ENCODE data around the gene GLS. TPM values are rescaled to one million over a fixed set of nuclear protein-coding genes. Genes with fewer than 3 reads are reported as not detected.

The GLS gene
- total and polyA plus RNA-seq, 2 donors (not counting 3 experiments of a cell fraction or from before 2014, with no cell fraction given), result 49.0 to 183 TPM

DNA sequence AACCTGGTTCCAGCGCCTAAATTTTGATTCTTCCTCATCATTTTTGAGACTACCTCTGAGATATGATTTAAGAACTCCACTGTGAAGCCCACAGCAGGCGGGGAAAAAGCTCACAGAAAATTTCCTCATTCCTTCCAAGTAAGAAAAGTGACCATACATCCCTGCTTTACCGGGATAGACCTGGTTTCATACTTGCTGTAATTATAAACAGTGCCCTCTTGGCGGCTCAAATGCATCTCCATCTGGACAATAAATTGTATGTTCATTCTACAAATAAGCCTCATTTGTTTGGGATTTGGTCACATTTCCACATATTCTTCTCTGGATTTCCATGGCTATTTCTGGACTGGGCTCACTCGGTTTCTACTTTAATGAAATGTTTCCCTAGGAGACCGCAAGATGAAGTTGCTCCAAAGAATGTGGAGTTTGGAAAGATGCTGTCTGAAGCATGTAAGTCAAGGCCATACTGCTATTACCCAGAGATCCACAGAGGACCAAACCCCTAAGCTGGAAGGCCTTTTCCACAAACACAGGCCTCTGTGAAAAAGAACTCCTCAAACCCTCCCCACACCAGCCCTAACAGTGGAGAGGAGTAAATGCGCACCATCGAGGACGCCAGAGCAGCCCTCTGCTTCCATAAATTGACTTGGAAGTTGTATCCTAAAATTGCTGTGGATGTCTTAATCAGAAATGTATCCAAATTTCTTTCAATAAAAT lies 119.5 kb downstream of the GLS start:
- FAIRE-seq (no peak), DNase-seq (ENCODE audit: low read depth, low spot score) (no peak)
- H3K4me2 ChIP-seq (ENCODE audit: insufficient read depth, low read length), result no peak overlapping the region
- H3K79me2 ChIP-seq (ENCODE audit: control insufficient read depth, insufficient read depth, low read length), result no peaks in the 10 kb centered on the region
- ChIA-PET POLR2A (no interaction called here), CTCF (no interaction called here)
- H3K27ac ChIP-seq (ENCODE audit: insufficient read depth, low read depth, low read length), result no peak overlapping the region
- intact Hi-C loops (cut with micrococcal nuclease) (no loop called here), dilution Hi-C loops (cut with MboI; ENCODE audit: extremely low pct_ligation_motif_present, low sequenced_read_pairs) (no loop called here)
- TF ChIP-seq FOS (IDR thresholded peaks at IDR 0.05; ENCODE audit: borderline replicate concordance, insufficient read depth, low read length), result no peak
- TF ChIP-seq MYC (IDR thresholded peaks at IDR 0.05; ENCODE audit: low read depth, low read length), result no peak
- no peak for TF ChIP-seq POLR2A (IDR thresholded peaks at IDR 0.05; ENCODE audit: low read depth, low read length)
- TF ChIP-seq POLR2AphosphoS5 (IDR thresholded peaks at IDR 0.05; ENCODE audit: insufficient read depth, low read depth, low read length), result no peak
- TF ChIP-seq, protein P1, sequence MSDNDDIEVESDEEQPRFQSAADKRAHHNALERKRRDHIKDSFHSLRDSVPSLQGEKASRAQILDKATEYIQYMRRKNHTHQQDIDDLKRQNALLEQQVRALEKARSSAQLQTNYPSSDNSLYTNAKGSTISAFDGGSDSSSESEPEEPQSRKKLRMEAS (IDR thresholded peaks at IDR 0.05; ENCODE audit: insufficient read depth, insufficient read length), result no peak
- TF ChIP-seq JUN (IDR thresholded peaks at IDR 0.05; ENCODE audit: borderline replicate concordance, insufficient read depth, insufficient read length, low read depth), result no peak
- TF ChIP-seq, protein P2, sequence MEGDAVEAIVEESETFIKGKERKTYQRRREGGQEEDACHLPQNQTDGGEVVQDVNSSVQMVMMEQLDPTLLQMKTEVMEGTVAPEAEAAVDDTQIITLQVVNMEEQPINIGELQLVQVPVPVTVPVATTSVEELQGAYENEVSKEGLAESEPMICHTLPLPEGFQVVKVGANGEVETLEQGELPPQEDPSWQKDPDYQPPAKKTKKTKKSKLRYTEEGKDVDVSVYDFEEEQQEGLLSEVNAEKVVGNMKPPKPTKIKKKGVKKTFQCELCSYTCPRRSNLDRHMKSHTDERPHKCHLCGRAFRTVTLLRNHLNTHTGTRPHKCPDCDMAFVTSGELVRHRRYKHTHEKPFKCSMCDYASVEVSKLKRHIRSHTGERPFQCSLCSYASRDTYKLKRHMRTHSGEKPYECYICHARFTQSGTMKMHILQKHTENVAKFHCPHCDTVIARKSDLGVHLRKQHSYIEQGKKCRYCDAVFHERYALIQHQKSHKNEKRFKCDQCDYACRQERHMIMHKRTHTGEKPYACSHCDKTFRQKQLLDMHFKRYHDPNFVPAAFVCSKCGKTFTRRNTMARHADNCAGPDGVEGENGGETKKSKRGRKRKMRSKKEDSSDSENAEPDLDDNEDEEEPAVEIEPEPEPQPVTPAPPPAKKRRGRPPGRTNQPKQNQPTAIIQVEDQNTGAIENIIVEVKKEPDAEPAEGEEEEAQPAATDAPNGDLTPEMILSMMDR (IDR thresholded peaks at IDR 0.05; ENCODE audit: extremely low read depth in 1 of 2, insufficient read depth in 1 of 2, low read depth in 1 of 2, low read length in 2 of 2), result no peak
- TF ChIP-seq EZH2 (IDR thresholded peaks at IDR 0.05; ENCODE audit: borderline replicate concordance, low read depth, low read length, severe bottlenecking), result no peak
- no peaks in the 10 kb centered on the region for H3K9me3 ChIP-seq (replicated peaks; ENCODE audit: control insufficient read depth, insufficient read depth, low read length)
- BruUV-seq (replicated peaks), result no TSS peak
- peaks cover 21 to 61% of the 10 kb centered on the region in 2 experiments for H3K36me3 ChIP-seq (ENCODE audit: control insufficient read depth in 2 of 2, extremely low read depth in 1 of 2, insufficient read depth in 2 of 2, low read length in 2 of 2)
- H3K9ac ChIP-seq (replicated peaks; ENCODE audit: extremely low read depth, insufficient read depth, low read length), result no peak overlapping the region
- no peak overlapping the region for H2AFZ ChIP-seq (ENCODE audit: low read depth, low read length)
- H3K9me1 ChIP-seq (replicated peaks; ENCODE audit: control insufficient read depth, extremely low read depth, insufficient read depth, low read length), result no peaks in the 10 kb centered on the region
- H4K20me1 ChIP-seq (replicated peaks; ENCODE audit: control insufficient read depth, extremely low read depth, insufficient read depth, low read length), result no peaks in the 10 kb centered on the region
- no peaks in the 10 kb centered on the region for H3K4me1 ChIP-seq (ENCODE audit: control insufficient read depth, extremely low read depth, insufficient read depth, low read length)
- no peak overlapping the region for H3K4me3 ChIP-seq (replicated peaks in 1 of 3; ENCODE audit: insufficient read depth in 1 of 3, low read depth in 1 of 3, low read length in 3 of 3)
- H3K27me3 ChIP-seq (ENCODE audit: control insufficient read depth in 2 of 2, insufficient read depth in 2 of 2, low read length in 2 of 2), result no peaks in the 10 kb centered on the region

Data from endothelial cell of umbilical vein (primary cell).